ENCODE results near the gene OAS3. TPM values are rescaled to one million over a fixed set of nuclear protein-coding genes. Genes with fewer than 3 reads are reported as not detected.

The OAS3 gene
- polyA plus RNA-seq, 1 of the 3 experiments (the other 2 are of a cell fraction): 3.0 TPM

- TF ChIP-seq CTCF (IDR thresholded peaks at IDR 0.05): no peak
- TF ChIP-seq, protein P1, sequence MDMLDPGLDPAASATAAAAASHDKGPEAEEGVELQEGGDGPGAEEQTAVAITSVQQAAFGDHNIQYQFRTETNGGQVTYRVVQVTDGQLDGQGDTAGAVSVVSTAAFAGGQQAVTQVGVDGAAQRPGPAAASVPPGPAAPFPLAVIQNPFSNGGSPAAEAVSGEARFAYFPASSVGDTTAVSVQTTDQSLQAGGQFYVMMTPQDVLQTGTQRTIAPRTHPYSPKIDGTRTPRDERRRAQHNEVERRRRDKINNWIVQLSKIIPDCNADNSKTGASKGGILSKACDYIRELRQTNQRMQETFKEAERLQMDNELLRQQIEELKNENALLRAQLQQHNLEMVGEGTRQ (IDR thresholded peaks at IDR 0.05; ENCODE audit: borderline replicate concordance, low read depth, low read length): no peak
These were observed 67.9 kb downstream of the OAS3 start (continued) for GRCh38 chr12:113006206-113006605.

DNA sequence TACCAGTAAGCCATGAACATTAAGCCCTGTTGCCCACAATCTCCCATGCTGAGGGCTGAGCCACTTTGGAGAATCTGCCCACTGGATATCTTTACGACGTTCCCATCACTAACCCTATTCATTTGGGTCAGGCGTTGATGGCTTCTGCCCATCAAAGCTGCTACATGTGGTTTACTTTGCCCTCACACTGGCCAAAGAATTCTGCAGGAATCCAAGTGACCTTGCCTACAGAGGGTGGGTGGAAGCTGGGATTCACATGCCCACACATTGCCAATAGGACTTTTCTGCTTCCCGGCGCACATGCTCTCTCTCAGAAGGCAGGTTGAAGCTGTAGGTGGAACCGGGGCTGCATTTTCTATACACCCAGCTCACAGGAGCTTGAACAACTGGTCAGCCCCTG, 68.4 kb downstream of the OAS3 start:
- no peaks in the 10 kb centered on the region for H3K79me2 ChIP-seq (ENCODE audit: insufficient read depth)
- H2AFZ ChIP-seq (ENCODE audit: low read depth): no peak overlapping the region
- POLR2A ChIA-PET: no interaction called here
- H3K36me3 ChIP-seq (replicated peaks in 1 of 2; ENCODE audit: control insufficient read depth in 1 of 2, insufficient read depth in 2 of 2, low read length in 1 of 2): no peaks in the 10 kb centered on the region
- H3K9ac ChIP-seq: no peak overlapping the region
- CTCF ChIA-PET: interaction anchor here (0.8 to 2.3 kb wide), 7 partner anchors 10 to 168 kb away, joined by 3 to 14 read pairs (median 4); no protein-coding TSS in a partner anchor
- no peaks in the 10 kb centered on the region for H3K27me3 ChIP-seq (ENCODE audit: insufficient read depth)
- no peak overlapping the region for H3K4me3 ChIP-seq (ENCODE audit: low read depth in 2 of 2, low read length in 1 of 2)
- H3F3A ChIP-seq (replicated peaks; ENCODE audit: insufficient read depth): no peaks in the 10 kb centered on the region
- DNase-seq: no peak
- no peaks in the 10 kb centered on the region for H3K9me2 ChIP-seq
- peaks cover 0 to 2% of the 10 kb centered on the region in 2 experiments; a peak in 1 of 4 replicates for H3K4me1 ChIP-seq (ENCODE audit: control insufficient read depth in 1 of 2, insufficient read depth in 2 of 2, low read depth in 1 of 2, low read length in 1 of 2)
- H3K9me3 ChIP-seq: no peaks in the 10 kb centered on the region
- no peaks in the 10 kb centered on the region for H4K20me1 ChIP-seq (ENCODE audit: insufficient read depth)
- TF ChIP-seq CHD2 (IDR thresholded peaks at IDR 0.05; ENCODE audit: low read length, partially characterized antibody) (no peak), NRF1 (IDR thresholded peaks at IDR 0.05; ENCODE audit: low read depth, low read length) (no peak), FOXJ3 (CRISPR knock-in tag; IDR thresholded peaks at IDR 0.05) (no peak), REST (IDR thresholded peaks at IDR 0.05; ENCODE audit: low read depth, low read length) (no peak), FOXM1 (IDR thresholded peaks at IDR 0.05; ENCODE audit: low read depth) (no peak), YY1 (IDR thresholded peaks at IDR 0.05; ENCODE audit: low read depth) (no peak), POLR2AphosphoS5 (IDR thresholded peaks at IDR 0.05; ENCODE audit: low read depth, low read length) (no peak), RCOR1 (IDR thresholded peaks at IDR 0.05; ENCODE audit: low read length) (no peak), GATA2 (CRISPR knock-in tag; IDR thresholded peaks at IDR 0.05) (no peak), PBX3 (IDR thresholded peaks at IDR 0.05) (no peak), GABPA (IDR thresholded peaks at IDR 0.05; ENCODE audit: low read depth) (no peak), ELF1 (IDR thresholded peaks at IDR 0.05) (no peak)
- TF ChIP-seq, protein P2, sequence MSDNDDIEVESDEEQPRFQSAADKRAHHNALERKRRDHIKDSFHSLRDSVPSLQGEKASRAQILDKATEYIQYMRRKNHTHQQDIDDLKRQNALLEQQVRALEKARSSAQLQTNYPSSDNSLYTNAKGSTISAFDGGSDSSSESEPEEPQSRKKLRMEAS (IDR thresholded peaks at IDR 0.05; ENCODE audit: low read depth): no peak
- TF ChIP-seq, protein P3, sequence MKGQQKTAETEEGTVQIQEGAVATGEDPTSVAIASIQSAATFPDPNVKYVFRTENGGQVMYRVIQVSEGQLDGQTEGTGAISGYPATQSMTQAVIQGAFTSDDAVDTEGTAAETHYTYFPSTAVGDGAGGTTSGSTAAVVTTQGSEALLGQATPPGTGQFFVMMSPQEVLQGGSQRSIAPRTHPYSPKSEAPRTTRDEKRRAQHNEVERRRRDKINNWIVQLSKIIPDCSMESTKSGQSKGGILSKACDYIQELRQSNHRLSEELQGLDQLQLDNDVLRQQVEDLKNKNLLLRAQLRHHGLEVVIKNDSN (IDR thresholded peaks at IDR 0.05; ENCODE audit: borderline replicate concordance, low read depth): no peak
- no peak overlapping the region for H3K4me2 ChIP-seq
- WGBS (ENCODE audit: low lambda C conversion rate): 72% methylated on average over 6 of the region's 6 CpGs
- H3K27ac ChIP-seq (ENCODE audit: low read depth in 2 of 2, low read length in 1 of 2): no peak overlapping the region
